Caco-2 (cell line): ENCODE measurements around the gene CDR2. TPM values are rescaled to one million over a fixed set of nuclear protein-coding genes. Genes with fewer than 3 reads are reported as not detected.

Experiments used
- BruUV-seq: library from RNA; stranded (reverse); fragments of 400-500 nt; replicated peaks from 2 replicates; lab custom pipeline; 2021; lab: Mats Ljungman, UMichigan
- CTCF ChIA-PET: fragments of 300-600 bp; sonication (Branson Sonifier 250); formaldehyde crosslinking; loops from one replicate; lab custom pipeline; 2022; ENCODE audit warnings: antibody characterized with exemption; lab: Charles Lee
- POLR2A ChIA-PET: fragments of 300-600 bp; sonication (Branson Sonifier 250); formaldehyde crosslinking; loops from one replicate; lab custom pipeline; 2022; ENCODE audit warnings: antibody characterized with exemption; lab: Charles Lee
- DNase-seq, 2 experiments: peaks; one replicate each; pipeline versions ENCODE4 v3.0.0 to v3.0.0-alpha.2; 2020 to 2022
- H3K27me3 ChIP-seq: replicated peaks from 2 replicates; pipeline ENCODE4 v1.6.0; 2011; ENCODE audit warnings: low read length; ENCODE audit not compliant: control insufficient read depth, insufficient read depth
- H3K36me3 ChIP-seq: 2 replicates; pipeline ENCODE4 v1.5.1; 2011; ENCODE audit warnings: low read length; ENCODE audit not compliant: control insufficient read depth, insufficient read depth
- H3K4me1 ChIP-seq: fragments of 250-450 bp; sonication (Bioruptor Pico); 2 replicates; pipeline ENCODE4 v1.5.1; 2020; ENCODE audit warnings: mild to moderate bottlenecking
- H3K4me3 ChIP-seq: 2 replicates; pipeline ENCODE4 v1.5.1; 2011; ENCODE audit warnings: low read depth, mild to moderate bottlenecking, control low read depth, low read length
- H3K9me3 ChIP-seq: fragments of 250-450 bp; sonication (Bioruptor Pico); 2 replicates; pipeline ENCODE4 v1.5.1; 2020; ENCODE audit warnings: mild to moderate bottlenecking, moderate library complexity
- H3K27ac Mint-ChIP-seq: one replicate; pipeline ENCODE4 v1.8.0; 2022; ENCODE audit warnings: mixed read lengths; ENCODE audit not compliant: unreplicated experiment
- H3K27me3 Mint-ChIP-seq: one replicate; pipeline ENCODE4 v1.8.0; 2022; ENCODE audit warnings: mixed read lengths; ENCODE audit not compliant: insufficient read depth, unreplicated experiment
- H3K36me3 Mint-ChIP-seq: one replicate; pipeline ENCODE4 v1.8.0; 2022; ENCODE audit warnings: mild to moderate bottlenecking, mixed read lengths; ENCODE audit not compliant: insufficient read depth, unreplicated experiment
- H3K4me1 Mint-ChIP-seq: one replicate; pipeline ENCODE4 v1.8.0; 2022; ENCODE audit warnings: low read depth, mixed read lengths; ENCODE audit not compliant: unreplicated experiment
- H3K4me3 Mint-ChIP-seq: one replicate; pipeline ENCODE4 v1.8.0; 2022; ENCODE audit warnings: mild to moderate bottlenecking, moderate library complexity, mixed read lengths; ENCODE audit not compliant: unreplicated experiment
- H3K9me3 Mint-ChIP-seq: one replicate; pipeline ENCODE4 v1.8.0; 2022; ENCODE audit warnings: mixed read lengths; ENCODE audit not compliant: unreplicated experiment
- intact Hi-C: fragments of 100-400 bp; cut with micrococcal nuclease; formaldehyde crosslinking; loops from one replicate; pipeline ENCODE4 v1.10.0; 2022; ENCODE audit not compliant: unreplicated experiment
- total RNA-seq: library from RNA; stranded (reverse); gene quantifications from 2 replicates; pipeline ENCODE4 v1.2.3, GENCODE V29; 2022
- TF ChIP-seq, protein P1 (sequence below), 2 experiments: fragments of 200-600 bp in 1 of 2; IDR thresholded peaks; 1 replicate in 1 of 2; 2 replicates in 1 of 2; pipeline versions ENCODE4 v1.5.1 to v1.8.0; 2011 to 2022; ENCODE audit warnings: antibody characterized with exemption in 1 of 2, control low read depth in 1 of 2, inconsistent platforms in 1 of 2, low read depth in 1 of 2, low read length in 1 of 2, mild to moderate bottlenecking in 1 of 2, moderate library complexity in 1 of 2; ENCODE audit not compliant: insufficient read depth in 1 of 2, severe bottlenecking in 1 of 2, unreplicated experiment in 1 of 2

CDR2 gene
- total RNA-seq, 1 experiment from 2014 or later = 24.3 TPM

DNA sequence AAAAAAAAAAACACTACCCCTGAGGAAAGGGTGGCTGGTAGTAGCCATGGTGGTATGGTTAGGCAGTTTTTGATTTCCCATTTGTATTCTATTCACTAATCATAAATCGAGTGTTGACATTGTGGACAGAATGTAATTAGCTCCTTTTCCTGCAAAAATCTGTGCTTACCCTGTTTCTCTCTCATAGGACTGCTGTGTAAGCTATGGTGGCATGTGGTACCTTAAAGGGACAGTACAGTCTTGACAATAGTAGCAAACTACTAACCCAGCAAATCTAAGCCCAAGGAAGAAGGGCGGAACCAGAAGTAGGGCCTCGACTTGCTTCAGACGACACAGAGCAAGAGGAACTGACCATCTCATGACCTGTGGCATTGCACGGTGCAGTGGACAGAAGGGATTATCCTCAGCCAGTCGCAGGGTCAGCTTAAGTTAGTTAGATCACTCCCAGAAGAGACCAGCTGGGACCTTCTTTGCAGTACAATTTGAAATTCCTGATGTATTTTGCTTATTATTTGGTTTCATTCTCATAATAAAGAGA is 40.9 kb downstream of the CDR2 start:
- Mint-ChIP-seq H3K27me3 (no peaks in the 10 kb centered on the region), H3K9me3 (peaks cover 24% of the 10 kb centered on the region), H3K27ac (no peak overlapping the region), H3K36me3 (peaks cover 89% of the 10 kb centered on the region), H3K4me3 (no peak overlapping the region), H3K4me1 (no peaks in the 10 kb centered on the region)
- Histone ChIP-seq H3K4me3 (no peak overlapping the region), H3K9me3 (peaks cover 10% of the 10 kb centered on the region), H3K36me3 (peaks cover 5% of the 10 kb centered on the region; the same call in 1 of the 2 replicates), H3K4me1 (no peaks in the 10 kb centered on the region), H3K27me3 (no peaks in the 10 kb centered on the region)
- intact Hi-C loops = no loop called here
- TF ChIP-seq, protein P1, sequence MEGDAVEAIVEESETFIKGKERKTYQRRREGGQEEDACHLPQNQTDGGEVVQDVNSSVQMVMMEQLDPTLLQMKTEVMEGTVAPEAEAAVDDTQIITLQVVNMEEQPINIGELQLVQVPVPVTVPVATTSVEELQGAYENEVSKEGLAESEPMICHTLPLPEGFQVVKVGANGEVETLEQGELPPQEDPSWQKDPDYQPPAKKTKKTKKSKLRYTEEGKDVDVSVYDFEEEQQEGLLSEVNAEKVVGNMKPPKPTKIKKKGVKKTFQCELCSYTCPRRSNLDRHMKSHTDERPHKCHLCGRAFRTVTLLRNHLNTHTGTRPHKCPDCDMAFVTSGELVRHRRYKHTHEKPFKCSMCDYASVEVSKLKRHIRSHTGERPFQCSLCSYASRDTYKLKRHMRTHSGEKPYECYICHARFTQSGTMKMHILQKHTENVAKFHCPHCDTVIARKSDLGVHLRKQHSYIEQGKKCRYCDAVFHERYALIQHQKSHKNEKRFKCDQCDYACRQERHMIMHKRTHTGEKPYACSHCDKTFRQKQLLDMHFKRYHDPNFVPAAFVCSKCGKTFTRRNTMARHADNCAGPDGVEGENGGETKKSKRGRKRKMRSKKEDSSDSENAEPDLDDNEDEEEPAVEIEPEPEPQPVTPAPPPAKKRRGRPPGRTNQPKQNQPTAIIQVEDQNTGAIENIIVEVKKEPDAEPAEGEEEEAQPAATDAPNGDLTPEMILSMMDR (IDR thresholded peaks at IDR 0.05; ENCODE audit: insufficient read depth in 1 of 2, low read depth in 1 of 2, low read length in 1 of 2, severe bottlenecking in 1 of 2, unreplicated experiment in 1 of 2) = no peak
- CTCF ChIA-PET = no interaction called here
- TSS peak; percentile 17 for BruUV-seq
- POLR2A ChIA-PET = no interaction called here
- no peak for DNase-seq

DNA sequence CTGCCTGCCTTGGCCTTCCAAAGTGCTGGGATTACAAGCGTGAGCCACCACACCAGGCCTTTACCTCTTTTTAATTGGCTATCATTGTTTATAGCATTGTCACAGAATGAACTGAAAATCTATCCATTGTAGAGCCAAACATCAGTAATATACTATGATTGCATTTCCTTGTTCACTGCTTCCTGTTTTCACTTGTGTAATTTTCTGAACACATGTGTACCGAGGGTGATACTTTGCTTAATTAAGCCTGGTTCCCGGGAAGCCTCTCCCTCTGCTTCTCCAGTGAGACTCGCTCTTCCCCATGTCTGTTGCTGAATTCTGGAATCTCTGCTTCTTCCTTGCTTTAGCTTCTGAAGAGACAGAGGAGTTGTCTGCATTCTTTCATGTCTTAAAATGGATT is 44.1 kb downstream of the CDR2 start:
- H3K36me3 Mint-ChIP-seq = peaks cover 78% of the 10 kb centered on the region
- POLR2A ChIA-PET = no interaction called here
- TF ChIP-seq, protein P1 (IDR thresholded peaks at IDR 0.05; ENCODE audit: insufficient read depth in 1 of 2, low read depth in 1 of 2, low read length in 1 of 2, severe bottlenecking in 1 of 2, unreplicated experiment in 1 of 2) = no peak
- H3K4me1 Mint-ChIP-seq = no peaks in the 10 kb centered on the region
- no peak overlapping the region for H3K4me3 Mint-ChIP-seq
- Histone ChIP-seq H3K4me3 (no peak overlapping the region), H3K4me1 (no peaks in the 10 kb centered on the region), H3K36me3 (peaks cover 2% of the 10 kb centered on the region), H3K27me3 (no peaks in the 10 kb centered on the region), H3K9me3 (no peaks in the 10 kb centered on the region)
- intact Hi-C loops = no loop called here
- H3K9me3 Mint-ChIP-seq = no peaks in the 10 kb centered on the region
- no peak for DNase-seq
- H3K27ac Mint-ChIP-seq = no peak overlapping the region
- no TSS peak for BruUV-seq
- no peaks in the 10 kb centered on the region for H3K27me3 Mint-ChIP-seq
- CTCF ChIA-PET = no interaction called here

DNA sequence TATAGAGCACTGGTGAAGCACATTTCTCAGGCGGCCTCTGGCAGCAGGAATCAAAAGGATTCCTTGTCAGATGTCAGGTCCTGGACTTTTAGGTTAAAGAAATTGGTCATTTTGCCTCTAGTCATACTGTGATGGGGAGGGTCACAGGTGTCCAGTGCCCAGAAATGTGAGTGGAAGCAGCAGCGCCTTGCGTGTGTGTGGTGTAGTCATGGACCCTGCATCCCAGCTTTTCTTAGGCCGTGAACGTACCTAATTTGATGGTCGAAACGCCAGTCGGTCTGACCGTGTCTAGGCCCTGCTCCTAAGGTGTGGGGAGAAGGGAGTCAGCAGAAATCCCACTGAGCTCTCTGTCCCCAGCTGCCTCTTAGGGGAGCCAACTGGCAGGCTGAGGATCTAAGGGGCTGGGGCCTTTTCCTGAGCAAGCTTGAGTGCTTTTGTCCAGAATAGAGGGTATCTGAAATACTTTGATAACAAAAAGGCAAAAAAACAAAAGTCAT is 45.2 kb downstream of the CDR2 start:
- Histone ChIP-seq H3K27me3 (no peaks in the 10 kb centered on the region), H3K4me3 (no peak overlapping the region), H3K36me3 (peaks cover 2% of the 10 kb centered on the region), H3K4me1 (no peaks in the 10 kb centered on the region), H3K9me3 (no peaks in the 10 kb centered on the region)
- Mint-ChIP-seq H3K9me3 (no peaks in the 10 kb centered on the region), H3K4me1 (no peaks in the 10 kb centered on the region), H3K27ac (no peak overlapping the region), H3K36me3 (peaks cover 78% of the 10 kb centered on the region), H3K27me3 (no peaks in the 10 kb centered on the region), H3K4me3 (no peak overlapping the region)
- DNase-seq = no peak
- intact Hi-C loops = no loop called here
- BruUV-seq = no TSS peak
- ChIA-PET POLR2A (no interaction called here), CTCF (no interaction called here)
- TF ChIP-seq, protein P1 (IDR thresholded peaks at IDR 0.05; ENCODE audit: insufficient read depth in 1 of 2, low read depth in 1 of 2, low read length in 1 of 2, severe bottlenecking in 1 of 2, unreplicated experiment in 1 of 2) = no peak
